ENCODE measurements around the gene FIZ1. TPM values are rescaled to one million over a fixed set of nuclear protein-coding genes. Genes with fewer than 3 reads are reported as not detected.

Gene FIZ1
- total and polyA plus RNA-seq, 8 donors: 6.8 to 12.6 (median 10.3) TPM

- H3K36me3 ChIP-seq: no peaks in the 10 kb centered on the region
- peak overlapping the region; percentile 84 to 94 (median 92) for H3K27ac ChIP-seq
- no peaks in the 10 kb centered on the region for H3K9me3 ChIP-seq
- H3K4me3 ChIP-seq: peak overlapping the region; percentile 66 to 99 (median 95)
- peaks cover 8 to 20% (median 11%) of the 10 kb centered on the region in 3 donors for H3K4me1 ChIP-seq
- no peaks in the 10 kb centered on the region for H3K27me3 ChIP-seq
- WGBS, 2 donors: 2 to 3% methylated on average over 9 of the region's 9 CpGs
- intact Hi-C loops (cut with DNase I): no loop called here
- FAIRE-seq: no peak
- TF ChIP-seq, protein P1, sequence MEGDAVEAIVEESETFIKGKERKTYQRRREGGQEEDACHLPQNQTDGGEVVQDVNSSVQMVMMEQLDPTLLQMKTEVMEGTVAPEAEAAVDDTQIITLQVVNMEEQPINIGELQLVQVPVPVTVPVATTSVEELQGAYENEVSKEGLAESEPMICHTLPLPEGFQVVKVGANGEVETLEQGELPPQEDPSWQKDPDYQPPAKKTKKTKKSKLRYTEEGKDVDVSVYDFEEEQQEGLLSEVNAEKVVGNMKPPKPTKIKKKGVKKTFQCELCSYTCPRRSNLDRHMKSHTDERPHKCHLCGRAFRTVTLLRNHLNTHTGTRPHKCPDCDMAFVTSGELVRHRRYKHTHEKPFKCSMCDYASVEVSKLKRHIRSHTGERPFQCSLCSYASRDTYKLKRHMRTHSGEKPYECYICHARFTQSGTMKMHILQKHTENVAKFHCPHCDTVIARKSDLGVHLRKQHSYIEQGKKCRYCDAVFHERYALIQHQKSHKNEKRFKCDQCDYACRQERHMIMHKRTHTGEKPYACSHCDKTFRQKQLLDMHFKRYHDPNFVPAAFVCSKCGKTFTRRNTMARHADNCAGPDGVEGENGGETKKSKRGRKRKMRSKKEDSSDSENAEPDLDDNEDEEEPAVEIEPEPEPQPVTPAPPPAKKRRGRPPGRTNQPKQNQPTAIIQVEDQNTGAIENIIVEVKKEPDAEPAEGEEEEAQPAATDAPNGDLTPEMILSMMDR (IDR thresholded peaks at IDR 0.05): no peak
- peak in 2 of 6 donors; percentile 18 to 60 for DNase-seq
- ATAC-seq: no peak
These were observed 36.0 kb upstream of the FIZ1 start for GRCh38 chr19:55635334-55635717.

- TF ChIP-seq, protein P1 (IDR thresholded peaks at IDR 0.05): no peak
- peak in 2 of 6 donors; percentile 27 to 29 for DNase-seq
- no peak for FAIRE-seq
- Histone ChIP-seq H3K36me3 (no peaks in the 10 kb centered on the region), H3K27ac (peak overlapping the region in 1 of 4 donors; percentile 84), H3K27me3 (no peaks in the 10 kb centered on the region), H3K9me3 (no peaks in the 10 kb centered on the region), H3K4me1 (peaks cover 0 to 15% (median 8%) of the 10 kb centered on the region in 3 donors), H3K4me3 (no peak overlapping the region)
- intact Hi-C loops (cut with DNase I): loop anchor here in 2 of 3 donors (5.0 kb wide), 1 partner anchor 117 kb away; no protein-coding TSS in a partner anchor
- ATAC-seq: no peak
- WGBS, 2 donors: 78 to 79% methylated on average over 8 of the region's 8 CpGs
These were observed 34.5 kb upstream of the FIZ1 start for GRCh38 chr19:55633861-55634260.

DNA sequence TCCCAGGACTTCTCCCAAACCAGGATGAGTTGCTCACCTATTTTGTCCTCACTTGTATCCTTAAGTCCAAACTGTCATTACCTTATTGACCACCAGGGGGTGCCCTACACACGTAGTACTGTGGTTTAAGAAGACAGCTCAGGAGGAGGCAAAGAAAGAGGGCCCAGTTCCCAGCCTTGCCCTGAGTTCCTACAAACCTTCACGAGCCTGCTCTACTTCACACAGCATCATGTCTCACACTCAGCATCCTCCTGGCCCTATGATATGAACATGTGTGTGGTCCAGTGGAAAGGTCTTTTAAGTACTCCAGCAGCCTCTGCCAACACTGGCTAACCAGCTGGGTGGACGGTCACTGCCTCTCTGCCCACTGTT is 33.1 kb upstream of the FIZ1 start:
- Histone ChIP-seq H3K27ac (no peak overlapping the region), H3K27me3 (no peaks in the 10 kb centered on the region), H3K36me3 (no peaks in the 10 kb centered on the region), H3K4me3 (no peak overlapping the region), H3K9me3 (no peaks in the 10 kb centered on the region), H3K4me1 (peaks cover 0 to 15% (median 8%) of the 10 kb centered on the region in 3 donors)
- ATAC-seq (peak; percentile 70 to 85 (median 78)), DNase-seq (peak in 4 of 6 donors; percentile 79 to 90 (median 86)), FAIRE-seq (no peak)
- TF ChIP-seq, protein P1 (IDR thresholded peaks at IDR 0.05): peak; percentile 80 to 95 (median 85)
- 28 to 35% methylated on average over 3 of the region's 3 CpGs for WGBS, 2 donors
- intact Hi-C loops (cut with DNase I): loop anchor here in 2 of 3 donors (5.0 kb wide), 1 partner anchor 115 kb away; no protein-coding TSS in a partner anchor

DNA sequence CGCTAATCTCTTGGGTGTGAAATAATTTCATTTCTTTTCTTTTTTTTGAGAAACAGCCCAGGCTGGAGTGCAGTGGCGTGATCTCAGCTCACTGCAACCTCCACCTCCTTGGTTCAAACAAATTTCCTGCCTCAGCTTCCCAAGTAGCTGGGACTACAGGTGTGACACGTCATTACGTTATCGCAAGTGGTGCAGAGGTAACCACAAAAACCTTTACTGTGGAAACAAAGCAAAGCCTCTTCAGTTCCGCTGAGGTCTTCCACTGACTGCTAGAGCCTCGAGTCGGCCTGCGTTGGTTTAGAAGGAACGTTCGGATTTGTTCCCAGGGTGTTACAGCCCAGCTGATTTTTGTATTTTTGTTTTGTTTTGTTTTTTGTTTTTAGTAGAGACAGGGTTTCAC is 27.0 kb upstream of the FIZ1 start:
- DNase-seq: no peak
- intact Hi-C loops (cut with DNase I): no loop called here
- peaks cover 0 to 6% (median 0%) of the 10 kb centered on the region in 3 donors for H3K36me3 ChIP-seq
- 84 to 90% methylated on average over 11 of the region's 11 CpGs for WGBS, 2 donors
- ATAC-seq: no peak
- no peak overlapping the region for H3K27ac ChIP-seq
- no peak for FAIRE-seq
- peaks cover 0 to 6% (median 0%) of the 10 kb centered on the region in 3 donors for H3K4me1 ChIP-seq
- TF ChIP-seq, protein P1 (IDR thresholded peaks at IDR 0.05): no peak
- H3K4me3 ChIP-seq: no peak overlapping the region
- H3K9me3 ChIP-seq: no peaks in the 10 kb centered on the region
- no peaks in the 10 kb centered on the region for H3K27me3 ChIP-seq

GRCh38 chr19:55625004-55625326 is 25.6 kb upstream of the FIZ1 start:
- Histone ChIP-seq H3K4me3 (peak overlapping the region in 2 of 4 donors; percentile 40 to 43), H3K4me1 (peaks cover 0 to 6% (median 0%) of the 10 kb centered on the region in 3 donors), H3K27me3 (no peaks in the 10 kb centered on the region), H3K36me3 (peaks cover 0 to 6% (median 0%) of the 10 kb centered on the region in 3 donors), H3K9me3 (no peaks in the 10 kb centered on the region), H3K27ac (peak overlapping the region in 1 of 4 donors; percentile 94)
- DNase-seq (no peak), ATAC-seq (no peak), FAIRE-seq (no peak)
- intact Hi-C loops (cut with DNase I): no loop called here
- 34 to 40% methylated on average over 11 of the region's 11 CpGs for WGBS, 2 donors
- TF ChIP-seq, protein P1 (IDR thresholded peaks at IDR 0.05): no peak

All from pancreas (tissue), 10 donors.